HepG2 (cell line): Measurements from ENCODE around the gene ASXL1. TPM values are rescaled to one million over a fixed set of nuclear protein-coding genes. Genes with fewer than 3 reads are reported as not detected.

Experiments
- AGO2 ChIP-seq: fragments of 200-400 bp; formaldehyde crosslinking; optimal IDR thresholded peaks from 2 replicates; pipeline ENCODE3; 2017; ENCODE audit warnings: mild to moderate bottlenecking, low read depth, low read length, moderate library complexity
- CSRNP2 ChIP-seq: sonication (generic); formaldehyde crosslinking; conservative IDR thresholded peaks from 2 replicates; pipeline ENCODE4 v1.8.0; 2022; ENCODE audit warnings: low read depth, missing genetic modification reagents
- DNMT1 ChIP-seq: sonication (generic); formaldehyde crosslinking; IDR thresholded peaks from 2 replicates; pipeline ENCODE4 v1.5.1; 2020; ENCODE audit warnings: mild to moderate bottlenecking, missing genetic modification reagents
- FOSL1 ChIP-seq: sonication (generic); formaldehyde crosslinking; IDR thresholded peaks from 2 replicates; pipeline ENCODE4 v1.9.0; 2021; ENCODE audit warnings: missing genetic modification reagents, borderline replicate concordance
- GTF2F1 ChIP-seq: fragments of 150-350 bp; IDR thresholded peaks from 2 replicates; pipeline ENCODE4 v1.6.1; 2014; ENCODE audit warnings: low read length
- HBP1 ChIP-seq: IDR thresholded peaks from 2 replicates; pipeline ENCODE4 v1.6.1; 2016; ENCODE audit warnings: low read depth, control low read depth
- MAZ ChIP-seq, 2 experiments: sonication (generic) in 1 of 2; formaldehyde crosslinking in 1 of 2; IDR thresholded peaks; 2 replicates each; pipeline versions ENCODE4 v1.5.0 to v1.6.1; 2012 to 2020; ENCODE audit warnings: low read depth in 2 of 2, mild to moderate bottlenecking in 2 of 2, borderline replicate concordance in 1 of 2, improper control_type of control experiment in 1 of 2, low read length in 1 of 2, missing genetic modification reagents in 1 of 2, moderate library complexity in 1 of 2
- PRDM15 ChIP-seq: sonication (generic); formaldehyde crosslinking; IDR thresholded peaks from 2 replicates; pipeline ENCODE4 v1.4.0; 2020; ENCODE audit warnings: missing genetic modification reagents
- RBM22 ChIP-seq: fragments of 200-400 bp; formaldehyde crosslinking; optimal IDR thresholded peaks from 2 replicates; pipeline ENCODE3; 2017; ENCODE audit warnings: mild to moderate bottlenecking, low read length, moderate library complexity
- SATB2 ChIP-seq: sonication (generic); formaldehyde crosslinking; IDR thresholded peaks from 2 replicates; pipeline ENCODE4 v1.5.0; 2020; ENCODE audit warnings: missing genetic modification reagents
- ZBTB20 ChIP-seq: sonication (generic); formaldehyde crosslinking; IDR thresholded peaks from 2 replicates; pipeline ENCODE4 v1.8.1; 2023; ENCODE audit warnings: missing genetic modification reagents, low read depth, mild to moderate bottlenecking, borderline replicate concordance
- ZBTB26 ChIP-seq: IDR thresholded peaks from 2 replicates; pipeline ENCODE4 v1.6.1; 2016; ENCODE audit warnings: missing compliant biosample characterization, missing genetic modification reagents, borderline replicate concordance
- ZMYM3 ChIP-seq: sonication (generic); formaldehyde crosslinking; IDR thresholded peaks from 2 replicates; pipeline ENCODE4 v1.5.1; 2020; ENCODE audit warnings: mild to moderate bottlenecking, missing genetic modification reagents
- ZNF251 ChIP-seq: sonication (generic); formaldehyde crosslinking; IDR thresholded peaks from 2 replicates; pipeline ENCODE4 v1.9.0; 2021; ENCODE audit warnings: mild to moderate bottlenecking, missing genetic modification reagents
- ZNF253 ChIP-seq: sonication (generic); formaldehyde crosslinking; IDR thresholded peaks from 2 replicates; pipeline ENCODE4 v1.8.0; 2022; ENCODE audit warnings: mild to moderate bottlenecking, missing genetic modification reagents, borderline replicate concordance
- ZNF256 ChIP-seq: sonication (generic); formaldehyde crosslinking; conservative IDR thresholded peaks from 2 replicates; pipeline ENCODE4 v1.4.0; 2020; ENCODE audit warnings: missing genetic modification reagents
- ZNF556 ChIP-seq: sonication (generic); formaldehyde crosslinking; IDR thresholded peaks from 2 replicates; pipeline ENCODE4 v1.4.0; 2020; ENCODE audit warnings: mild to moderate bottlenecking, missing genetic modification reagents, borderline replicate concordance
- polyA plus RNA-seq, 8 experiments: library from polyadenylated mRNA; depleted of rRNA in 3 of 8; stranded (reverse) in 7 of 8; unstranded in 1 of 8; fragments of >200 nt; fragmentation: Illumina TruSeq in 4 of 8; extraction: Trizol in 4 of 8; gene quantifications; 2 replicates each; pipeline versions ENCODE4 v1.2.1 to v1.2.3, GENCODE V29; 2011 to 2016; ENCODE audit warnings: low read depth in 4 of 8, missing spikeins in 1 of 8, mixed read lengths in 1 of 8; ENCODE audit not compliant: insufficient read depth in 1 of 8
- total RNA-seq, 5 experiments: library from RNA; depleted of rRNA; stranded (reverse); fragments of >200 nt; fragmentation: Illumina TruSeq; extraction: Trizol; gene quantifications; 2 replicates each; pipeline ENCODE4 v1.2.3, GENCODE V29; 2016; ENCODE audit warnings: low read depth in 1 of 5
- TF ChIP-seq, protein P1 (sequence below): sonication (generic); formaldehyde crosslinking; IDR thresholded peaks from 2 replicates; pipeline ENCODE4 v1.4.0; 2020; ENCODE audit warnings: missing genetic modification reagents

Gene ASXL1
- total and polyA plus RNA-seq, 2 of the 13 experiments (the other 11 are each of a cell fraction or from before 2014, with no cell fraction given), result 62.1 to 74.8 TPM

DNA sequence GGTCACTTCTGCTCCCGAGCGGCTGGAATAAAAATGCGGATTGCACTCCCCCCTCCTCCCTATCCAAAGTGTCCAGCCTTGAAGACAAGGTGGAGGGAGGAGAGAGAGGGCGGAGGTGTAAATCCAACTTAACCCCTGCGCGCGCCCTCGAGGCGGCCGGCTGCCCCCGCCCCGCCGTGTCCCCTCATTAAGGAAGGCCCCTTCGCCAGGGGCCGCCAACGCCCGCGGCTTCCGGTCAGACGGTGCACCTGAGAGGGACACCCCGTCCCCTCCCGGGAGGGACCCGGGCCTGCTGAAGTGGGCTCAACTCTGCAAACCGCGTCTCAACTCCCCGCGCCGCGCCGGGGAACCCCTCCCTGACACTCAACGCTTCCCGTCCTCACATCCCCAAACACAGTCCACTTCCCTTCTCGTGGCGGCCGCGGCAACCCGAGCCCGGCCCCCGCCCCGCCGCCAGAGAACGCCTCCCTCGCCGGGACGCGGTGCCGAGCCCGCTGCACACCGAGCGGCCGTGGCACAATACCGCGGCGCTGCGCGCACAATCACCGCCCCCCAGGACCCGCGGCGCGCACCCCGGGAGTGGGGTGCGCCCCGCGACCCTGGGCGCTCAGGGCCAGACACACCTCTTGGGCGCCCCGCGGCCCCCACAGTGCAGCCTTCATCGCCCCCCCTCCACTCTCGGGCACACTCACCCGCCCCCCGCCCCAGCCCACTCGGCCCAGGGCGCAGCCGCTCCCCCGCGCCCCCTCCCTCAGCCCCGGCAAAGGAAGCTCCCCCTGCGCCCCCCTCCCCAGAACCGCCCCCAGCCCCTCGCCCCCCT, 124.5 kb downstream of the ASXL1 start (continued):
- TF ChIP-seq AGO2 (peak; percentile 90), GTF2F1 (no peak), FOSL1 (CRISPR knock-in tag) (no peak), ZNF556 (CRISPR knock-in tag) (no peak), SATB2 (CRISPR knock-in tag) (no peak), ZNF253 (CRISPR knock-in tag) (no peak), PRDM15 (peak; percentile 85), MAZ (IDR thresholded peaks at IDR 0.05; ENCODE audit: borderline replicate concordance, low read depth, low read length) (no peak; the same call in 1 of the 2 replicates), MAZ (CRISPR knock-in tag; IDR thresholded peaks at IDR 0.05; ENCODE audit: low read depth) (peak; percentile 81), ZNF251 (no peak), HBP1 (0 out of 2 replicates have a peak, but pooled peaks have one; percentile 58), DNMT1 (CRISPR knock-in tag) (0 out of 2 replicates have a peak, but pooled peaks have one; percentile 37), CSRNP2 (no peak), ZMYM3 (0 out of 2 replicates have a peak, but pooled peaks have one; percentile 43), ZBTB20 (CRISPR knock-in tag) (no peak), RBM22 (no peak), ZNF256 (CRISPR knock-in tag) (no peak), ZBTB26 (CRISPR knock-in tag) (peak; percentile 70; the same call in 1 of the 2 replicates)
- TF ChIP-seq, protein P1, sequence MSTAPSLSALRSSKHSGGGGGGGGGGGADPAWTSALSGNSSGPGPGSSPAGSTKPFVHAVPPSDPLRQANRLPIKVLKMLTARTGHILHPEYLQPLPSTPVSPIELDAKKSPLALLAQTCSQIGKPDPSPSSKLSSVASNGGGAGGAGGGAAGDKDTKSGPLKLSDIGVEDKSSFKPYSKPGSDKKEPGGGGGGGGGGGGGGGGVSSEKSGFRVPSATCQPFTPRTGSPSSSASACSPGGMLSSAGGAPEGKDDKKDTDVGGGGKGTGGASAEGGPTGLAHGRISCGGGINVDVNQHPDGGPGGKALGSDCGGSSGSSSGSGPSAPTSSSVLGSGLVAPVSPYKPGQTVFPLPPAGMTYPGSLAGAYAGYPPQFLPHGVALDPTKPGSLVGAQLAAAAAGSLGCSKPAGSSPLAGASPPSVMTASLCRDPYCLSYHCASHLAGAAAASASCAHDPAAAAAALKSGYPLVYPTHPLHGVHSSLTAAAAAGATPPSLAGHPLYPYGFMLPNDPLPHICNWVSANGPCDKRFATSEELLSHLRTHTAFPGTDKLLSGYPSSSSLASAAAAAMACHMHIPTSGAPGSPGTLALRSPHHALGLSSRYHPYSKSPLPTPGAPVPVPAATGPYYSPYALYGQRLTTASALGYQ, result no peak
